ENCODE data around the gene ZFP36L1. TPM values are rescaled to one million over a fixed set of nuclear protein-coding genes. Genes with fewer than 3 reads are reported as not detected.

Gene ZFP36L1
- total RNA-seq, 1 donor, result 53.8 TPM

GRCh38 chr14:68828698-68829097, 35.8 kb upstream of the ZFP36L1 start:
- DNase-seq (ENCODE audit: low read depth), result no peak
- no peak overlapping the region for H3K4me3 ChIP-seq (ENCODE audit: low read depth, low read length)
- TF ChIP-seq, protein P1, sequence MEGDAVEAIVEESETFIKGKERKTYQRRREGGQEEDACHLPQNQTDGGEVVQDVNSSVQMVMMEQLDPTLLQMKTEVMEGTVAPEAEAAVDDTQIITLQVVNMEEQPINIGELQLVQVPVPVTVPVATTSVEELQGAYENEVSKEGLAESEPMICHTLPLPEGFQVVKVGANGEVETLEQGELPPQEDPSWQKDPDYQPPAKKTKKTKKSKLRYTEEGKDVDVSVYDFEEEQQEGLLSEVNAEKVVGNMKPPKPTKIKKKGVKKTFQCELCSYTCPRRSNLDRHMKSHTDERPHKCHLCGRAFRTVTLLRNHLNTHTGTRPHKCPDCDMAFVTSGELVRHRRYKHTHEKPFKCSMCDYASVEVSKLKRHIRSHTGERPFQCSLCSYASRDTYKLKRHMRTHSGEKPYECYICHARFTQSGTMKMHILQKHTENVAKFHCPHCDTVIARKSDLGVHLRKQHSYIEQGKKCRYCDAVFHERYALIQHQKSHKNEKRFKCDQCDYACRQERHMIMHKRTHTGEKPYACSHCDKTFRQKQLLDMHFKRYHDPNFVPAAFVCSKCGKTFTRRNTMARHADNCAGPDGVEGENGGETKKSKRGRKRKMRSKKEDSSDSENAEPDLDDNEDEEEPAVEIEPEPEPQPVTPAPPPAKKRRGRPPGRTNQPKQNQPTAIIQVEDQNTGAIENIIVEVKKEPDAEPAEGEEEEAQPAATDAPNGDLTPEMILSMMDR (IDR thresholded peaks at IDR 0.05; ENCODE audit: insufficient read depth, low read length), result no peak

DNA sequence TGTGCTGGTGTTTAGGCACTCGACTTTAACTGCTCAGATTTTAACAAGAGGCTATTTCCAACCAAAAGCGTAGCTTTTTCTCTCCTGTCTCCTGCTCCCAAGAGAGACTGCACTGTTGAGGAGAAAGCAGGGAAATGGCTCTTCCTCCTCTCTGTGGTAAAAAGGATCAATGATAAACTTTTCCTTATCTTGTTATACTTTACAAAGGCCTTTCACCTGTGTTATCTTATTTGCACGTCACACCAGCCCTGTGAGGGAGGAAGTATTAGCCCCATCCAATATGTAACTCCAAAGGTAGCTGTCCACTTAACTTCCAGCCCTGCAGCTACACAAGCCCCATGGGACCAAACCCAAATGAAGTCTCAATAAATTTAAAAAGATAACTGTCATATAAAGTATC, 32.9 kb upstream of the ZFP36L1 start:
- no peak overlapping the region for H3K4me3 ChIP-seq (ENCODE audit: low read depth, low read length)
- DNase-seq (ENCODE audit: low read depth), result no peak
- TF ChIP-seq, protein P1 (IDR thresholded peaks at IDR 0.05; ENCODE audit: insufficient read depth, low read length), result no peak

DNA sequence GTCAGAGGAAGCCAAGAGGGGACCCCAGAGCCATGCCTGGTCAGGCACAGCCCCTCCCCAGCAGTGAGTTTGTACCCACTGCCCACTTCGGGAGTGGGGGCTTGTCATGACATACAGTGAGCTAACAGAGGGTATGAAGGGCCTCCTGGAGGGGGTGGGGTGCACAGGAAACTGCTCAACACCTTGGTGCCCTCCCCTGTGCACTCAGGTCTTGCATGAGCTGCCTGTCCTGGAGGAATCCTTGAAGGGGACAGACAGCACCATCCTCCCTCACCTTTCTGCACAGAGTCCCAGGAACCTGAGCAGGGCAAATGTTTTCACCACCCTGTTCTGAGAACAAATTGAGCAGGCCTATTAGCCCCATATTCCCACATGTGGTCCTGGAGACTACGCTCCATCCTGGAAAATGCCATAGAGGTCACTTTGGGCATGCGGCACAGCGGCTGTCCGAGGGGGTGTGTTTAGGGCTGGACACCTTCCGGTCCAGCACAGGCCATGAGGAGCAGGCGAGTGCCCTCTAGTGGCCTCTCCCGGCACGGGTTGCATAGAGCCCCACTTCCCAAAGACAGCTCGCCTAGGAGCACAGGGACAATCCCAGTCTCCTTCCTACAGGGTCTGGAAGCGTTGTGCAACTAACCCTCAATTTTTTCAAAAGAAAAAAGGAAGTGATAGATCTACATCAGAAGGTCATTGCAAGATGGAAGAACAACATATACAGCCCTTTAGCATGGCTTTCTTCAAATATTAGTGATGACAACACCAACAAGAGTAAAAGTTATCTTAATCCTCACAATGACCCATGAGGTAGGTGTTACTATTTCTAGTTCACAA, 31.9 kb upstream of the ZFP36L1 start:
- TF ChIP-seq, protein P1 (IDR thresholded peaks at IDR 0.05; ENCODE audit: insufficient read depth, low read length), result peak; percentile 92
- H3K4me3 ChIP-seq (ENCODE audit: low read depth, low read length), result no peak overlapping the region
- DNase-seq (ENCODE audit: low read depth), result peak; percentile 75

DNA sequence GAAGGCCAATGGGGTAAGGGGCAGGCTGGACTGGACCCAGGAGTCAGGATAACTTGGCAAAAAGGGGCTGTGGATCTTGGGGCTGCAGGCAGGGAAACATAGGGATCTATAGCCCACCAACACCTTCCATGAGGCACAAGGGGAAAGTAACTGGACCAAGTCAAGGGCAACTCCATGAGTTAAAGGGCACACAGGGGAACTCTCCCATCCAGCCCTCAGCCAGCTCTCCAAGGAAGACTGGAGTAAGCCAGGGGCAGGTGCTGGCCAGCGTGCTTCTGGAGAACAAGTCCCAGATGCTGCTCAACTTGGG, 31.3 kb upstream of the ZFP36L1 start:
- no peak overlapping the region for H3K4me3 ChIP-seq (ENCODE audit: low read depth, low read length)
- no peak for DNase-seq (ENCODE audit: low read depth)
- TF ChIP-seq, protein P1 (IDR thresholded peaks at IDR 0.05; ENCODE audit: insufficient read depth, low read length), result no peak

DNA sequence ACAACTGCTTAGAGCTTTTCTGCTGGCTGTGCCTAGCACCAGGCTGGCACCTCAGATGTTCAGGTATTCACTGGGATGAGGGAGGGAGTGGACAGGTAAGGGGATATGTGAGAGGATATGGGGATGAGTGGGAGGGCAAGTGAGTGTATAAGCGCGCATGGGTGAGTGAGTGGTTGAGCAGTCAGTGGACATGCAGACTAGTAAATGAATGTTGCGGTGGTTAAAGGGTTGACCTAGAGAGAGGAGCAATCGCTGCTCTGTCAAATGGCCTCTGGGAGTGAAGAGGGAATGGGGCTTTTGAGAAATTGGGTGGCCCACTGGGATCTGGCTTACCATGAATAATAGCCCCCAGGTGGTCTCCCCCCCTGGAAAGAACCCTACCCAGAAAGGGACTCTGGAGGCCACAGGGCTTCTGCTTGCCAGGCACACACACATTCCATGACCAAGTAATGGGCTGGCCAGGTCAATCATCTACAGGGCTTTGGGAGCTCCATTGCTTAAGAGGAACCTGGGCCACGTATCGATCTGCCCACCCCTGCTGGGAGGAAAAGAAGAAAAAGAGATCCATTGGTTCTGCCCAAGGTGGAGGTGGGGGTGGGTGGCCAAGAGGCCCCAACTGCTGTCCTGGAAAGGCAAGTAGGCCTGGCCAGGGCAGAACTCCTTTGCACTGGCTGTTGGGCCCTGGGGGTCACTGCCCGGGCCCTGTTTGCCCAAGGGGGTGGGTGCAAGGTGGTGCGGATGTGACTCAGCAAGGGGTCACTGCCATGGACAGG, 30.8 kb upstream of the ZFP36L1 start:
- TF ChIP-seq, protein P1 (IDR thresholded peaks at IDR 0.05; ENCODE audit: insufficient read depth, low read length), result no peak

DNA sequence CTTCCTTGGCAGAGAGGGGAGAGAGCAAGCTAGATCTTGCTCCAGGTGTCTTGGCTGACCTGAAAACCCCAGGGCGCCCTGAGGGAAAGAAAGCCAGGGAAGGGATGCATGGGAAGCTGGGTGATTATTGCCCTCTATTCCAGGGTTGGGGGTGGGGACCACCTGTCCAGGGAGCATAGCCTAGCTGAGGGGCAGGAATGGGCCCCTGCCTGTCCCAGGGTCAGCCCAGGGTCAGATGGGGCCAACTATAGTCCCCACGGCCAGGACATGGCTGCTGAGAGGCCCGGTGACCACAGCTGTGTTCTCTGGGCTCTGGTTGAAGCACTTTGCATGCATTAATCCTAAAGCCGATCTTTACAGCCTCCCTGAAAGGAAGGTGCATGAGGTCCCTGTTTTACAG, 30.1 kb upstream of the ZFP36L1 start:
- TF ChIP-seq, protein P1 (IDR thresholded peaks at IDR 0.05; ENCODE audit: insufficient read depth, low read length), result no peak
- DNase-seq (ENCODE audit: low read depth), result no peak
- H3K4me3 ChIP-seq (ENCODE audit: low read depth, low read length), result no peak overlapping the region

More for the DNA sequence above, 30.8 kb upstream of the ZFP36L1 start:
- no peak for DNase-seq (ENCODE audit: low read depth)
- no peak overlapping the region for H3K4me3 ChIP-seq (ENCODE audit: low read depth, low read length)

Measured in fibroblast of the aortic adventitia (primary cell).